Natural killer cell (primary cell): ENCODE data around the gene ANKRD28. TPM values are rescaled to one million over a fixed set of nuclear protein-coding genes. Genes with fewer than 3 reads are reported as not detected.
"Not testable (repeated sequence)": the region's sequence is repeated elsewhere in the genome, so short reads cannot be mapped to it uniquely, and the experiment has no call there.

ENCODE experiments used
- ATAC-seq, 3 donors: fragments of 150-1000 bp in 2 of 3; fragments of 200-7000 bp in 1 of 3; cut with Tn5 transposase; 1 replicate in 1 of 3; 2 replicates in 2 of 3; pipeline ENCODE4 v1.10.0; 2021; ENCODE audit warnings: mild to moderate bottlenecking in 2 of 3, moderate library complexity in 2 of 3
- DNase-seq, 2 donors: peaks; one replicate each; pipeline versions ENCODE4 v3.0.0 to v3.0.0-alpha.2; 2013 to 2021; ENCODE audit warnings: mixed read lengths in 1 of 2
- H3K27ac ChIP-seq: one replicate; pipeline ENCODE4 v1.5.1; 2013; ENCODE audit warnings: mild to moderate bottlenecking, low read length
- H3K27me3 ChIP-seq: one replicate; pipeline ENCODE4 v1.6.1; 2013; ENCODE audit warnings: low read length; ENCODE audit not compliant: control insufficient read depth, insufficient read depth
- H3K36me3 ChIP-seq: one replicate; pipeline ENCODE4 v1.6.1; 2013; ENCODE audit warnings: low read length; ENCODE audit not compliant: control insufficient read depth, insufficient read depth
- H3K4me1 ChIP-seq: one replicate; pipeline ENCODE4 v1.6.1; 2013; ENCODE audit warnings: low read length; ENCODE audit not compliant: control insufficient read depth, insufficient read depth
- H3K4me3 ChIP-seq: one replicate; pipeline ENCODE4 v1.5.1; 2013; ENCODE audit warnings: low read length
- H3K9me3 ChIP-seq: one replicate; pipeline ENCODE4 v1.6.1; 2013; ENCODE audit warnings: low read length; ENCODE audit not compliant: control insufficient read depth, insufficient read depth
- H3K27ac Mint-ChIP-seq, 2 donors: one replicate each; pipeline ENCODE4 v1.8.0; 2022; ENCODE audit warnings: mild to moderate bottlenecking in 2 of 2, mixed read lengths in 2 of 2, moderate library complexity in 1 of 2
- H3K27me3 Mint-ChIP-seq, 2 donors: one replicate each; pipeline ENCODE4 v1.8.0; 2022; ENCODE audit warnings: low read depth in 2 of 2, mixed read lengths in 2 of 2
- H3K36me3 Mint-ChIP-seq: one replicate; pipeline ENCODE4 v1.8.0; 2022; ENCODE audit warnings: mixed read lengths
- H3K4me1 Mint-ChIP-seq, 2 donors: one replicate each; pipeline ENCODE4 v1.8.0; 2022; ENCODE audit warnings: mixed read lengths in 2 of 2
- H3K4me3 Mint-ChIP-seq: one replicate; pipeline ENCODE4 v1.8.0; 2022; ENCODE audit warnings: mild to moderate bottlenecking, moderate library complexity, mixed read lengths
- H3K9me3 Mint-ChIP-seq, 2 donors: one replicate each; pipeline ENCODE4 v1.8.0; 2022; ENCODE audit warnings: mixed read lengths in 2 of 2
- CTCF ChIP-seq: fragments of 200-600 bp; IDR thresholded peaks from one replicate; pipeline ENCODE4 v1.8.0; 2022; ENCODE audit warnings: antibody characterized with exemption
- WGBS: methylation state at CpG from one replicate; pipeline ENCODE4 v1.1.7; 2013; ENCODE audit warnings: missing lambda C conversion rate; ENCODE audit not compliant: insufficient coverage; 5-methylcytosine and 5-hydroxymethylcytosine counted together
- intact Hi-C: fragments of 100-400 bp; cut with micrococcal nuclease; formaldehyde crosslinking; loops from one replicate; pipeline ENCODE4 v1.14.2; 2022
- total RNA-seq, 4 donors: library from RNA; stranded (reverse); fragments of 120-200 nt in 1 of 4; gene quantifications; one replicate each; pipeline versions ENCODE4 v1.2.3 to v1.2.4, GENCODE V29; 2013 to 2022

The ANKRD28 gene
- total RNA-seq, 3 donors from 2014 or later (not counting 1 experiment from before 2014, with no cell fraction given): 58.0 to 99.7 (median 91.7) TPM

- H3K27me3 Mint-ChIP-seq: no peaks in the 10 kb centered on the region
- no peak for TF ChIP-seq CTCF
Observed at GRCh38 chr3:15819576-15819975, 21.8 kb upstream of the ANKRD28 start.

GRCh38 chr3:15819043-15819442, 21.3 kb upstream of the ANKRD28 start:
- Mint-ChIP-seq H3K4me1 (peaks cover 24% of the 10 kb centered on the region in 2 donors), H3K36me3 (no peaks in the 10 kb centered on the region), H3K4me3 (no peak overlapping the region), H3K9me3 (no peaks in the 10 kb centered on the region), H3K27me3 (no peaks in the 10 kb centered on the region), H3K27ac (no peak overlapping the region)
- DNase-seq: no peak
- Histone ChIP-seq H3K4me3 (no peak overlapping the region), H3K27me3 (no peaks in the 10 kb centered on the region), H3K27ac (no peak overlapping the region), H3K9me3 (no peaks in the 10 kb centered on the region), H3K36me3 (no peaks in the 10 kb centered on the region), H3K4me1 (peaks cover 3% of the 10 kb centered on the region)
- intact Hi-C loops: loop anchor here (10.0 kb wide), 2 partner anchors 226 to 614 kb away; partner anchors contain the start of gene CAPN7
- ATAC-seq: no peak
- 100% methylated on average over 1 of the region's 2 CpGs for WGBS
- TF ChIP-seq CTCF: no peak

More at GRCh38 chr3:15819576-15819975, 21.8 kb upstream of the ANKRD28 start:
- Mint-ChIP-seq H3K9me3 (no peaks in the 10 kb centered on the region), H3K4me1 (peaks cover 24 to 25% of the 10 kb centered on the region in 2 donors), H3K36me3 (no peaks in the 10 kb centered on the region), H3K27ac (no peak overlapping the region), H3K4me3 (no peak overlapping the region)
- Histone ChIP-seq H3K36me3 (no peaks in the 10 kb centered on the region), H3K9me3 (no peaks in the 10 kb centered on the region), H3K4me3 (no peak overlapping the region), H3K27ac (no peak overlapping the region), H3K27me3 (no peaks in the 10 kb centered on the region), H3K4me1 (peaks cover 3% of the 10 kb centered on the region)
- no peak for ATAC-seq
- DNase-seq: no peak
- intact Hi-C loops: loop anchor here (10.0 kb wide), 2 partner anchors 225 to 615 kb away; partner anchors contain the start of gene CAPN7

DNA sequence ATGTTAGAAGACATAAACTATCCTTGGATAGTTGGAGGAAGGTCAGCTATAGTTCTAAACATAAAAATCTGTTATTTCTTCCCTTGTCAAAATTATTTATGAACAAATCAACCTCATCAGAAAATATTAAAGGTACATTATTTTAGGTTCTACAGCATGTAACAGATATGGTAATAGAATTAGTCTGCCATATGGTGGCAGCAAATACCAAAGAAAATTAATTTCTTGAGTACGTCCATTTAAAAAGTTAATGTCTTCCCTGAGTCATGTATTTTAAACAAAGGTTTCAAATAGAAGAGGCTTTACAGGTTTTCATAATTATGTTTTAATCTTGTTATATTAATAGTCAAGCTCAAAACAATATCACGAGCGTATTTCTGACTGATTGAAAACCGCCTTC, 17.9 kb upstream of the ANKRD28 start:
- intact Hi-C loops: loop anchor here (2.0 to 10.0 kb wide), 3 partner anchors 229 to 611 kb away; partner anchors contain the start of gene CAPN7
- no peaks in the 10 kb centered on the region for H3K27me3 Mint-ChIP-seq
- H3K9me3 ChIP-seq: no peaks in the 10 kb centered on the region
- H3K27me3 ChIP-seq: no peaks in the 10 kb centered on the region
- no peaks in the 10 kb centered on the region for H3K36me3 Mint-ChIP-seq
- H3K4me1 Mint-ChIP-seq: peaks cover 9 to 16% of the 10 kb centered on the region in 2 donors
- no peaks in the 10 kb centered on the region for H3K36me3 ChIP-seq
- H3K27ac Mint-ChIP-seq: peak overlapping the region in 1 of 2 donors; percentile 24
- TF ChIP-seq CTCF: peak; percentile 42
- DNase-seq: peak in 1 of 2 donors; percentile 66
- 63% methylated on average over 4 of the region's 4 CpGs for WGBS
- no peak overlapping the region for H3K4me3 ChIP-seq
- no peak overlapping the region for H3K4me3 Mint-ChIP-seq
- peak in 2 of 3 donors; percentile 59 to 66 for ATAC-seq
- H3K27ac ChIP-seq: no peak overlapping the region
- H3K4me1 ChIP-seq: peaks cover 7% of the 10 kb centered on the region
- H3K9me3 Mint-ChIP-seq: no peaks in the 10 kb centered on the region

DNA sequence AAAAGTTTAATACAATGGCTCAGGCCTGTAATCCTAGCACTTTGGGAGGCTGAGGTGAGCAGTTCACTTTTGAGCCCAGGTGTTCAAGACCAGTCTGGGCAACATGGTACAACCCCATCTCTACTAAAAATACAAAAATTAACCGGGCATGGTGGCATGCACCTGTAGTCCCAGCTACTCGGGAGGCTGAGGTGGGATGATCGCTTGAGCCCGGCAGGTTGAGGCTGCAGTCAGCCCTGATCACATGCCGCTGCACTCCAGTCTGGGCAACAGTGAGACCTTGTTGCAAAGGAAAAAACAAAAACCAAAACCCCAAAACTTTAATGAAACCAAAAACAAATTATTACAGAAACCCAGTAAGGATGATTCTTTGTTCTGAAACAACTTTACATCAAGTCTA, 15.3 kb upstream of the ANKRD28 start:
- H3K27me3 ChIP-seq, H3K9me3 ChIP-seq, H3K27ac ChIP-seq, H3K36me3 ChIP-seq, DNase-seq, H3K27me3 Mint-ChIP-seq, H3K27ac Mint-ChIP-seq, H3K9me3 Mint-ChIP-seq, H3K4me1 ChIP-seq, ATAC-seq, H3K36me3 Mint-ChIP-seq, H3K4me3 ChIP-seq, H3K4me3 Mint-ChIP-seq: not testable (repeated sequence)
- WGBS: 90% methylated on average over 5 of the region's 5 CpGs
- intact Hi-C loops: loop anchor here (10.0 kb wide), 2 partner anchors 232 to 608 kb away; partner anchors contain the start of gene CAPN7
- peaks cover 9 to 36% of the 10 kb centered on the region in 2 donors for H3K4me1 Mint-ChIP-seq
